GM12865 (cell line): ENCODE results near the gene CLK2.
"Not testable (repeated sequence)": the region's sequence is repeated elsewhere in the genome, so short reads cannot be mapped to it uniquely, and the experiment has no call there.

Experiments used
- DNase-seq: peaks from one replicate; pipeline ENCODE4 v3.0.0; 2010; ENCODE audit warnings: low read depth
- H3K4me3 ChIP-seq: 2 replicates; pipeline ENCODE4 v1.5.1; 2011; ENCODE audit warnings: mild to moderate bottlenecking, low read depth, low read length, control low read depth
- TF ChIP-seq, protein P1 (sequence below): IDR thresholded peaks from 2 replicates; pipeline ENCODE4 v1.5.1; 2011; ENCODE audit warnings: low read length, control low read depth, low read depth, inconsistent platforms; ENCODE audit not compliant: insufficient read depth; ENCODE audit errors: missing control alignments

CLK2 gene

GRCh38 chr1:155295942-155296267 is 22.6 kb upstream of the CLK2 start:
- H3K4me3 ChIP-seq, result no peak overlapping the region
- DNase-seq, result no peak
- TF ChIP-seq, protein P1, sequence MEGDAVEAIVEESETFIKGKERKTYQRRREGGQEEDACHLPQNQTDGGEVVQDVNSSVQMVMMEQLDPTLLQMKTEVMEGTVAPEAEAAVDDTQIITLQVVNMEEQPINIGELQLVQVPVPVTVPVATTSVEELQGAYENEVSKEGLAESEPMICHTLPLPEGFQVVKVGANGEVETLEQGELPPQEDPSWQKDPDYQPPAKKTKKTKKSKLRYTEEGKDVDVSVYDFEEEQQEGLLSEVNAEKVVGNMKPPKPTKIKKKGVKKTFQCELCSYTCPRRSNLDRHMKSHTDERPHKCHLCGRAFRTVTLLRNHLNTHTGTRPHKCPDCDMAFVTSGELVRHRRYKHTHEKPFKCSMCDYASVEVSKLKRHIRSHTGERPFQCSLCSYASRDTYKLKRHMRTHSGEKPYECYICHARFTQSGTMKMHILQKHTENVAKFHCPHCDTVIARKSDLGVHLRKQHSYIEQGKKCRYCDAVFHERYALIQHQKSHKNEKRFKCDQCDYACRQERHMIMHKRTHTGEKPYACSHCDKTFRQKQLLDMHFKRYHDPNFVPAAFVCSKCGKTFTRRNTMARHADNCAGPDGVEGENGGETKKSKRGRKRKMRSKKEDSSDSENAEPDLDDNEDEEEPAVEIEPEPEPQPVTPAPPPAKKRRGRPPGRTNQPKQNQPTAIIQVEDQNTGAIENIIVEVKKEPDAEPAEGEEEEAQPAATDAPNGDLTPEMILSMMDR, result no peak

- DNase-seq, result no peak
- no peak overlapping the region for H3K4me3 ChIP-seq
- TF ChIP-seq, protein P1, result no peak
Observed at GRCh38 chr1:155295183-155295941, 22.1 kb upstream of the CLK2 start.

DNA sequence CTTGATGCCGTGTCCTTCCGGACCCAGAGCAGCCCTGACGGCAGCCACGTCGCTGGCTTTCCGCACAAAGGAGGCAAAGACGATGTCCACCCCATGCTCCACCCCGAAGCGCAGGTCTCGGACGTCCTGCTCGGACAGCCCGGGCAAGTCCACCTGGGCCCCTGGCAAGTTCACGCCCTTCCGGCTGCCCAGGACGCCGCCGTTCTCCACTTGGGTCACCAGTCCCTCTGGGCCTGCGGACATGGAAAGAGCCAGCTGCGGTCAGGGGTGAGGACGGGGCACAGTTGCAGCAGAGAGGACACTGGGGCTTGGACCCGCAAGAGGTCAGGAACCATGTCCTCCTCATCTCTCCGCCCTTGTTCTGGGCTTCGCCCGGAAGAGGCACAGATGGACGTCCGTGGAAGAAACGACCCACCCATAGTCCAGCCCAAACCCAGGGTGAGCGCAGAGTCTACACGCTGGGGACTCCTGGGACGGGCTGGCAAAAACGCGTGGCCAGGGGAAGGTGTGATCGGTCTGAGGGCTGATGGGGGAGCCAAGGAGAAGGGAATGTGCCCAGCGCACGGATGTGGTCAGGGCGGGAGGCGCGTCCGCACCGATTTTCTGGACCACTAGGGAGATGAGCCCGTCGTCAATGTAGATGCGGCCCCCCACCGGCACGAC is 21.3 kb upstream of the CLK2 start:
- H3K4me3 ChIP-seq, result no peak overlapping the region
- DNase-seq, result no peak
- TF ChIP-seq, protein P1, result no peak

GRCh38 chr1:155293086-155293749 is 19.9 kb upstream of the CLK2 start:
- TF ChIP-seq, protein P1, result no peak
- no peak for DNase-seq
- H3K4me3 ChIP-seq, result no peak overlapping the region

GRCh38 chr1:155291006-155291405 is 17.7 kb upstream of the CLK2 start:
- H3K4me3 ChIP-seq, DNase-seq: not testable (repeated sequence)

DNA sequence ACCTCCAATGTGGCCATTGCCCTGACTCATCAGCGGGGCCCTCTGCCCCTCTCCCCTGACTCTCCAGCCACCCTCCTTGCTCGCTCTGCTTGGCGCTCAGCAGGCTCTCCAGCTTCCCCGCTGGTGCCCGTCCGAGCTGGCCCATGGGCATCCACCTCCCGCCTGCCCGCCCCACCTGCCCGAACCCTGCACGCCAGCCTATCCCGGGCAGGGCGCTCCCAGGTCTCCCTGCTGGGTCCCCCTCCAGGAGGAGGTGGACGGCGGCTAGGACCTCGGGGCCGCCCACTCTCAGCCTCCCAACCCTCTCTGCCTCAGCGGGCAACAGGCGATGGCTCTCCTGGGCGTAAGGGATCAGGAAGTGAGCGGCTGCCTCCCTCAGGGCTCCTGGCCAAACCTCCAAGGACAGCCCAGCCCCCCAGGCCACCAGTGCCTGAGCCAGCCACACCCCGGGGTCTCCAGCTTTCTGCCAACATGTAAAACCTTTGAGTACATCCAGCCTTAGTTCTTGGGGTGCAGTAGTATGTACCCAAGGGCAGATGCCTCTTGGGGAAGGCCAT is 14.8 kb upstream of the CLK2 start:
- no peak for DNase-seq
- no peak overlapping the region for H3K4me3 ChIP-seq
- TF ChIP-seq, protein P1, result no peak

DNA sequence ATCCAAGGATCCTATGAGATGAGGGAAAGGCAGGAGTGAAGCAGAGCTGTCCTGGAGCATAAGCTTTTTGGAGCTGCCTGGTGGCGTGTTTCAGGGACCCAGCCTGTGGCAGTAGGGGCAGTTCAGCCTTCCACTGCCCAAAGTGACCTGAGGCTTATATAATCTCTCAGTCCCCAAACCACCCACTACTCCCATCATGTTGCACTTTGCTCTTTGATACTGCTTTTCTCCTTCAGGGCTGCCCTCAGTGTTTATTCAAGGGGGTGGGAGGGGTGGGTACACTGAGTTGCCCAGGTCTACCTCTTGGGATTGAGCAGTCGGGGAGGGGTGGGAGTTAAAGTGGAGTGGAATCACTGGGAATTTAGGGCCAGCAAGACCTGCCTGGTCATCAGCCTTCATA is 13.2 kb upstream of the CLK2 start:
- TF ChIP-seq, protein P1, result no peak
- no peak overlapping the region for H3K4me3 ChIP-seq
- no peak for DNase-seq
